Esophagus squamous epithelium (tissue), 4 donors: ENCODE measurements around the gene ARHGEF33.

Source experiments
- POLR2A ChIP-seq, 4 donors: fragments of 450-650 bp; IDR thresholded peaks; one replicate each; pipeline ENCODE4 v1.6.1; 2017; ENCODE audit warnings: antibody characterized with exemption in 4 of 4, mild to moderate bottlenecking in 4 of 4, moderate library complexity in 3 of 4
- TF ChIP-seq, protein P1 (sequence below), 6 experiments: fragments of 450-650 bp in 4 of 6; fragments of 200-600 bp in 2 of 6; sonication (generic) in 2 of 6; IDR thresholded peaks; one replicate each; pipeline ENCODE4 v1.5.1; 2016 to 2019; ENCODE audit warnings: antibody characterized with exemption in 6 of 6, mild to moderate bottlenecking in 4 of 6, moderate library complexity in 4 of 6

DNA sequence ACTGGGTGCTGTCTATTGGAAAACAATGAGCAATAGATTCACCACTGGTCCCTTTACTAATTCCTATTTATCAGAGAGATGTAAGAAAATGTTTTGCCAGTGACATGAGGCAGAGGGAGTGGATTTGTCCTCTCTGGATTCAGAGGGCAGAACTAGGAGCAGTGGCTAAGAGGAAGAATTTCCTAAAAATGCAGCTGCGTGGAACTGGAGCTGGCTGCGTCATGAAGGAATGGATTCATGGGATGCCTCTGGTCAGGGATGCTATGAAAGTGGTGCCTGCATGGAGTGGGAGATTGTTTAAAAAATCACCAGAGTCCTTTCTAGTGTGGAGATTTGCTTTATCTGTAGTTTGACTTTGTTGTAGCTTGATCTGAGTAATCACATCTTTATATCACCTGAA is 78.3 kb downstream of the ARHGEF33 start:
- TF ChIP-seq, protein P1, sequence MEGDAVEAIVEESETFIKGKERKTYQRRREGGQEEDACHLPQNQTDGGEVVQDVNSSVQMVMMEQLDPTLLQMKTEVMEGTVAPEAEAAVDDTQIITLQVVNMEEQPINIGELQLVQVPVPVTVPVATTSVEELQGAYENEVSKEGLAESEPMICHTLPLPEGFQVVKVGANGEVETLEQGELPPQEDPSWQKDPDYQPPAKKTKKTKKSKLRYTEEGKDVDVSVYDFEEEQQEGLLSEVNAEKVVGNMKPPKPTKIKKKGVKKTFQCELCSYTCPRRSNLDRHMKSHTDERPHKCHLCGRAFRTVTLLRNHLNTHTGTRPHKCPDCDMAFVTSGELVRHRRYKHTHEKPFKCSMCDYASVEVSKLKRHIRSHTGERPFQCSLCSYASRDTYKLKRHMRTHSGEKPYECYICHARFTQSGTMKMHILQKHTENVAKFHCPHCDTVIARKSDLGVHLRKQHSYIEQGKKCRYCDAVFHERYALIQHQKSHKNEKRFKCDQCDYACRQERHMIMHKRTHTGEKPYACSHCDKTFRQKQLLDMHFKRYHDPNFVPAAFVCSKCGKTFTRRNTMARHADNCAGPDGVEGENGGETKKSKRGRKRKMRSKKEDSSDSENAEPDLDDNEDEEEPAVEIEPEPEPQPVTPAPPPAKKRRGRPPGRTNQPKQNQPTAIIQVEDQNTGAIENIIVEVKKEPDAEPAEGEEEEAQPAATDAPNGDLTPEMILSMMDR (IDR thresholded peaks at IDR 0.05), result no peak
- TF ChIP-seq POLR2A (IDR thresholded peaks at IDR 0.05), result no peak
